H7 (cell line): ENCODE results near the gene CTU2. TPM values are rescaled to one million over a fixed set of nuclear protein-coding genes. Genes with fewer than 3 reads are reported as not detected.

ENCODE experiments used
- DNase-seq: peaks from one replicate; pipeline ENCODE4 v3.0.0; 2012
- H3K27me3 ChIP-seq: 2 replicates; pipeline ENCODE4 v1.6.0; 2011; ENCODE audit warnings: mild to moderate bottlenecking, low read length; ENCODE audit not compliant: control insufficient read depth, insufficient read depth
- H3K36me3 ChIP-seq: replicated peaks from 2 replicates; pipeline ENCODE4 v1.5.1; 2011; ENCODE audit warnings: low read length; ENCODE audit not compliant: control insufficient read depth, insufficient read depth
- H3K4me3 ChIP-seq: 2 replicates; pipeline ENCODE4 v1.5.1; 2011; ENCODE audit warnings: low read depth, mild to moderate bottlenecking, control low read depth, low read length, moderate library complexity; ENCODE audit not compliant: insufficient read depth
- total RNA-seq: library from RNA; depleted of rRNA; stranded (reverse); fragments of >200 nt; shearing (Covaris generic); gene quantifications from 2 replicates; pipeline ENCODE4 v1.2.3, GENCODE V29; 2014

The CTU2 gene
- total RNA-seq, 1 experiment from 2014 or later, result 38.4 TPM

- H3K27me3 ChIP-seq, result no peaks in the 10 kb centered on the region
- no peak overlapping the region for H3K4me3 ChIP-seq
- no peak for DNase-seq
- H3K36me3 ChIP-seq, result peaks cover 1% of the 10 kb centered on the region; the same call in 1 of the 2 replicates
Observed at GRCh38 chr16:88673716-88674379, 32.5 kb upstream of the CTU2 start.

GRCh38 chr16:88676502-88677242, 29.6 kb upstream of the CTU2 start:
- Histone ChIP-seq H3K27me3 (no peaks in the 10 kb centered on the region), H3K4me3 (no peak overlapping the region), H3K36me3 (peaks cover 1% of the 10 kb centered on the region; the same call in 1 of the 2 replicates)
- no peak for DNase-seq

- Histone ChIP-seq H3K4me3 (no peak overlapping the region), H3K36me3 (peaks cover 1% of the 10 kb centered on the region; the same call in 1 of the 2 replicates), H3K27me3 (no peaks in the 10 kb centered on the region)
- no peak for DNase-seq
Observed at GRCh38 chr16:88677721-88678120, 28.6 kb upstream of the CTU2 start.

GRCh38 chr16:88678224-88678979, 27.9 kb upstream of the CTU2 start:
- no peaks in the 10 kb centered on the region for H3K27me3 ChIP-seq

GRCh38 chr16:88680554-88681083, 25.7 kb upstream of the CTU2 start:
- H3K4me3 ChIP-seq, result no peak overlapping the region
- DNase-seq, result no peak
- no peaks in the 10 kb centered on the region for H3K36me3 ChIP-seq

More at GRCh38 chr16:88678224-88678979, 27.9 kb upstream of the CTU2 start:
- H3K4me3 ChIP-seq, result no peak overlapping the region
- H3K36me3 ChIP-seq, result peaks cover 1% of the 10 kb centered on the region; the same call in 1 of the 2 replicates
- peak; percentile 87 for DNase-seq

GRCh38 chr16:88681084-88681680, 25.1 kb upstream of the CTU2 start:
- H3K27me3 ChIP-seq, result peaks cover 13% of the 10 kb centered on the region; the same call in 1 of the 2 replicates
- peak; percentile 95 for DNase-seq
- no peak overlapping the region for H3K4me3 ChIP-seq
- H3K36me3 ChIP-seq, result no peaks in the 10 kb centered on the region

More at GRCh38 chr16:88680554-88681083, 25.7 kb upstream of the CTU2 start:
- peaks cover 8% of the 10 kb centered on the region; the same call in 1 of the 2 replicates for H3K27me3 ChIP-seq

- no peak for DNase-seq
- Histone ChIP-seq H3K4me3 (no peak overlapping the region), H3K36me3 (no peaks in the 10 kb centered on the region)
Observed at GRCh38 chr16:88681709-88682451, 24.4 kb upstream of the CTU2 start.

GRCh38 chr16:88684569-88685155, 21.6 kb upstream of the CTU2 start:
- H3K4me3 ChIP-seq, result no peak overlapping the region
- peaks cover 28% of the 10 kb centered on the region for H3K27me3 ChIP-seq
- peak; percentile 85 for DNase-seq
- H3K36me3 ChIP-seq, result no peaks in the 10 kb centered on the region

More at GRCh38 chr16:88681709-88682451, 24.4 kb upstream of the CTU2 start:
- peaks cover 17% of the 10 kb centered on the region for H3K27me3 ChIP-seq

- H3K4me3 ChIP-seq, result peak overlapping the region; percentile 63
- peak; percentile 95 for DNase-seq
- no peaks in the 10 kb centered on the region for H3K36me3 ChIP-seq
- peaks cover 28% of the 10 kb centered on the region for H3K27me3 ChIP-seq
Observed at GRCh38 chr16:88685156-88686061, 20.9 kb upstream of the CTU2 start.

GRCh38 chr16:88686062-88686438, 20.3 kb upstream of the CTU2 start:
- no peak for DNase-seq
- Histone ChIP-seq H3K27me3 (peaks cover 28% of the 10 kb centered on the region), H3K36me3 (no peaks in the 10 kb centered on the region), H3K4me3 (peak overlapping the region; percentile 63)

GRCh38 chr16:88686439-88687253, 19.7 kb upstream of the CTU2 start, which contains the start of gene SNAI3:
SNAI3 (minus strand) TSS chr16:88686507; CDS start chr16:88686406, 101 bp downstream.
- Histone ChIP-seq H3K36me3 (no peaks in the 10 kb centered on the region), H3K4me3 (peak within 1 kb of the TSS; percentile 63), H3K27me3 (peaks cover 28% of the 10 kb centered on the region)
- peak; percentile 100 for DNase-seq

GRCh38 chr16:88687254-88687576, 19.1 kb upstream of the CTU2 start:
- Histone ChIP-seq H3K4me3 (no peak overlapping the region), H3K27me3 (peaks cover 28% of the 10 kb centered on the region), H3K36me3 (no peaks in the 10 kb centered on the region)
- no peak for DNase-seq
